Measurements from ENCODE around the gene SKI. TPM values are rescaled to one million over a fixed set of nuclear protein-coding genes. Genes with fewer than 3 reads are reported as not detected.

The SKI gene
- total and polyA plus RNA-seq, 2 donors (not counting 1 experiment from before 2014, with no cell fraction given) = 14.9 to 74.9 TPM

DNA sequence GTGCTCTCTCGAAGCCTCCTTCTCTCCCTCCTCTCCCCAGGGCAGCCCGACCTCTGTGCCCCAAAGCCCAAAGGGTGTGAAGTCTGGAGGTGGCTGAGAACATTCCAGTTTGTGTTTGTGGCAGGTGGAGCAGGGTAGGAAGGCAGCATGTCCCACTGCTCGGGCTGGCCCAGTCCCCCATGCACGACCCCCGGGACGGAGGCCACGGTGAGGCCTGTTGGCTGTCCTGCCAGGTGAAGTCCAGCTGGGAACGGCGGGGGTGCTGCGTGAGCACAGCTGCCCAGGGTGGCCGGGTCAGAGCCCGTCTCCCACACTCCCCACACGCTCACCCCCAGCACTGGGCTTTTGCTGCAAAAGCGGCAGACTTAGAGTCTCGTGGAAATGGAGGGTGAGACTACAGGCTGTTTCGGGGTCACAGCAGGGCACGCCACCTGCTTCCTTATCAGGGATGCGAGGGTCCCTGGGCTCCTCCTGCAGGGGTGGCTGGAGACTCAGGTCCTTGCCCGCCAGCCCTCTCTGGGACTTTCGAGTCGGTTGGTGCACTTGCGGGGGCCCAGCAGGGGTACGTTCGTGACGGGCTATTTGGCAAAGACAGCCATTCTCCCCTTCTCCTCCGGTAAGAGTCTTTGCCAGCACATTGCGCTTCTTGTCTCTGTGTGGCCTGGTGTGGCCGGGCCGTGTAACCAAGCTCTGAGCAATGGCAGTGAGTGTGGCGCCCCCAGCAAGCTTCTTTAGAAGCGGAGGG, 123.0 kb downstream of the SKI start:
- Histone ChIP-seq H3K27ac (ENCODE audit: low read length in 2 of 2) (no peak overlapping the region), H4K20me1 (ENCODE audit: control insufficient read depth, insufficient read depth, low read length, poor library complexity, severe bottlenecking) (no peaks in the 10 kb centered on the region), H3K79me2 (ENCODE audit: control insufficient read depth, insufficient read depth, low read length) (no peaks in the 10 kb centered on the region), H3K4me1 (ENCODE audit: control insufficient read depth in 2 of 2, insufficient read depth in 2 of 2, low read length in 2 of 2) (no peaks in the 10 kb centered on the region), H2AFZ (ENCODE audit: insufficient read depth, low read depth, low read length, poor library complexity, severe bottlenecking) (no peak overlapping the region), H3K9ac (ENCODE audit: low read length) (no peak overlapping the region), H3K4me3 (ENCODE audit: control extremely low read depth in 1 of 5, extremely low read depth in 1 of 5, insufficient read depth in 1 of 5, low read depth in 2 of 5, low read length in 4 of 5) (no peak overlapping the region), H3K9me3 (ENCODE audit: control extremely low read depth in 1 of 3, control insufficient read depth in 2 of 3, insufficient read depth in 1 of 3, low read length in 2 of 3) (no peaks in the 10 kb centered on the region), H3K4me2 (replicated peaks; ENCODE audit: low read depth, low read length, poor library complexity, severe bottlenecking) (no peak overlapping the region), H3K27me3 (replicated peaks in 1 of 4; ENCODE audit: control extremely low read depth in 1 of 4, control insufficient read depth in 3 of 4, insufficient read depth in 4 of 4, low read length in 3 of 4) (no peaks in the 10 kb centered on the region), H3K36me3 (replicated peaks in 1 of 2; ENCODE audit: control extremely low read depth in 1 of 2, control insufficient read depth in 1 of 2, extremely low read depth in 1 of 2, insufficient read depth in 2 of 2, low read length in 1 of 2) (no peaks in the 10 kb centered on the region)
- Mint-ChIP-seq H3K4me1 (no peaks in the 10 kb centered on the region), H3K27ac (no peak overlapping the region), H3K9me3 (ENCODE audit: insufficient read depth) (no peaks in the 10 kb centered on the region), H3K4me3 (no peak overlapping the region), H3K27me3 (no peaks in the 10 kb centered on the region)
- CTCF ChIA-PET = interaction anchor here (1.7 kb wide), 1 partner anchor 31 kb away, joined by 4 read pairs; no protein-coding TSS in a partner anchor
- no peak for ATAC-seq (ENCODE audit: low read depth)
- TF ChIP-seq EZH2 (IDR thresholded peaks at IDR 0.05; ENCODE audit: borderline replicate concordance, insufficient read depth, low read depth, low read length, poor library complexity, severe bottlenecking) = no peak
- TF ChIP-seq, protein P1, sequence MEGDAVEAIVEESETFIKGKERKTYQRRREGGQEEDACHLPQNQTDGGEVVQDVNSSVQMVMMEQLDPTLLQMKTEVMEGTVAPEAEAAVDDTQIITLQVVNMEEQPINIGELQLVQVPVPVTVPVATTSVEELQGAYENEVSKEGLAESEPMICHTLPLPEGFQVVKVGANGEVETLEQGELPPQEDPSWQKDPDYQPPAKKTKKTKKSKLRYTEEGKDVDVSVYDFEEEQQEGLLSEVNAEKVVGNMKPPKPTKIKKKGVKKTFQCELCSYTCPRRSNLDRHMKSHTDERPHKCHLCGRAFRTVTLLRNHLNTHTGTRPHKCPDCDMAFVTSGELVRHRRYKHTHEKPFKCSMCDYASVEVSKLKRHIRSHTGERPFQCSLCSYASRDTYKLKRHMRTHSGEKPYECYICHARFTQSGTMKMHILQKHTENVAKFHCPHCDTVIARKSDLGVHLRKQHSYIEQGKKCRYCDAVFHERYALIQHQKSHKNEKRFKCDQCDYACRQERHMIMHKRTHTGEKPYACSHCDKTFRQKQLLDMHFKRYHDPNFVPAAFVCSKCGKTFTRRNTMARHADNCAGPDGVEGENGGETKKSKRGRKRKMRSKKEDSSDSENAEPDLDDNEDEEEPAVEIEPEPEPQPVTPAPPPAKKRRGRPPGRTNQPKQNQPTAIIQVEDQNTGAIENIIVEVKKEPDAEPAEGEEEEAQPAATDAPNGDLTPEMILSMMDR (IDR thresholded peaks at IDR 0.05) = no peak
- no peak for DNase-seq
- intact Hi-C loops (cut with micrococcal nuclease) = no loop called here
- POLR2A ChIA-PET = no interaction called here
- 88% methylated on average over 29 of the region's 31 CpGs for whole genome bisulfite sequencing (ENCODE audit: insufficient coverage)

DNA sequence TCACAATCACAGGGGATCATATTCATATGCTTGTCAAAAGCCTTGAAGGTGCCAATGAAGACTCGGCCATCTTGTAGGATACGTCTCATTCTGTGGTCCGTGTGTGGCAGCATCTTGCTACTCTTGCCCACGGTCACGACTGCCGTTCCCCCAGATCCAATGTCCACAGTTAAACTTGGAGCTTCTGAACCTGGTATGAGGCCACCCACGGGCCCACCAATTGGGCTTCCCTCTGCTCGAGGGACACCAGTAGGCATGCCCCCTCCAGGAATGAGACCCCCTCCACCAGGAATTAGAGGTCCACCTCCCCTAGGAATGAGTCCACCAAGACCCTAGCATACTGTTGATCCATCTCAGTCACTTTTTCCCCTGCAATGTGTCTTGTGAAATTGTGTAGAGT, 123.6 kb downstream of the SKI start:
- ChIA-PET POLR2A (no interaction called here), CTCF (interaction anchor here (1.7 kb wide), 1 partner anchor 30 kb away, joined by 4 read pairs; no protein-coding TSS in a partner anchor)
- Mint-ChIP-seq H3K4me1 (no peaks in the 10 kb centered on the region), H3K27me3 (no peaks in the 10 kb centered on the region), H3K27ac (no peak overlapping the region), H3K4me3 (no peak overlapping the region), H3K9me3 (ENCODE audit: insufficient read depth) (no peaks in the 10 kb centered on the region)
- H2AFZ ChIP-seq (ENCODE audit: insufficient read depth, low read depth, low read length, poor library complexity, severe bottlenecking) = no peak overlapping the region
- no peak for ATAC-seq (ENCODE audit: low read depth)
- no peak overlapping the region for H3K9ac ChIP-seq (ENCODE audit: low read length)
- H3K36me3 ChIP-seq (replicated peaks in 1 of 2; ENCODE audit: control extremely low read depth in 1 of 2, control insufficient read depth in 1 of 2, extremely low read depth in 1 of 2, insufficient read depth in 2 of 2, low read length in 1 of 2) = no peaks in the 10 kb centered on the region
- TF ChIP-seq, protein P1 (IDR thresholded peaks at IDR 0.05) = no peak
- no peak for TF ChIP-seq EZH2 (IDR thresholded peaks at IDR 0.05; ENCODE audit: borderline replicate concordance, insufficient read depth, low read depth, low read length, poor library complexity, severe bottlenecking)
- H3K9me3 ChIP-seq (ENCODE audit: control extremely low read depth in 1 of 3, control insufficient read depth in 2 of 3, insufficient read depth in 1 of 3, low read length in 2 of 3) = no peaks in the 10 kb centered on the region
- H3K79me2 ChIP-seq (ENCODE audit: control insufficient read depth, insufficient read depth, low read length) = no peaks in the 10 kb centered on the region
- no peaks in the 10 kb centered on the region for H3K27me3 ChIP-seq (replicated peaks in 1 of 4; ENCODE audit: control extremely low read depth in 1 of 4, control insufficient read depth in 3 of 4, insufficient read depth in 4 of 4, low read length in 3 of 4)
- DNase-seq = no peak
- H3K4me1 ChIP-seq (ENCODE audit: control insufficient read depth in 2 of 2, insufficient read depth in 2 of 2, low read length in 2 of 2) = no peaks in the 10 kb centered on the region
- no peak overlapping the region for H3K4me2 ChIP-seq (replicated peaks; ENCODE audit: low read depth, low read length, poor library complexity, severe bottlenecking)
- H3K27ac ChIP-seq (ENCODE audit: low read length in 2 of 2) = no peak overlapping the region
- 94% methylated on average over 7 of the region's 8 CpGs for WGBS (ENCODE audit: insufficient coverage)
- H4K20me1 ChIP-seq (ENCODE audit: control insufficient read depth, insufficient read depth, low read length, poor library complexity, severe bottlenecking) = no peaks in the 10 kb centered on the region
- intact Hi-C loops (cut with micrococcal nuclease) = no loop called here
- H3K4me3 ChIP-seq (ENCODE audit: control extremely low read depth in 1 of 5, extremely low read depth in 1 of 5, insufficient read depth in 1 of 5, low read depth in 2 of 5, low read length in 4 of 5) = no peak overlapping the region

Data from B cell (primary cell).